Adrenal gland (tissue), 5 donors: Measurements from ENCODE around the gene CHST11.

ENCODE experiments used
- CTCF ChIP-seq, 6 experiments: fragments of 450-650 bp in 4 of 6; fragments of 200-600 bp in 2 of 6; sonication (generic) in 1 of 6; IDR thresholded peaks; 1 replicate in 5 of 6; 2 replicates in 1 of 6; pipeline versions ENCODE4 v1.5.1 to v1.8.0; 2016 to 2021; ENCODE audit warnings: antibody characterized with exemption in 6 of 6, mild to moderate bottlenecking in 2 of 6, moderate library complexity in 1 of 6
- POLR2A ChIP-seq, 2 donors: fragments of 450-650 bp; IDR thresholded peaks; one replicate each; pipeline ENCODE4 v1.6.1; 2017; ENCODE audit warnings: antibody characterized with exemption in 2 of 2, mild to moderate bottlenecking in 2 of 2, moderate library complexity in 1 of 2
- donor health status: DM: no; HTN: no; CAD: no.

- TF ChIP-seq POLR2A (IDR thresholded peaks at IDR 0.05) (peak in 1 of 2 donors; percentile 22), CTCF (IDR thresholded peaks at IDR 0.05) (peak in 1 of 6 experiments; percentile 13)
Measured at GRCh38 chr12:104604070-104604994, 147.6 kb downstream of the CHST11 start.
